IPS DF 6.9 (cell line): Measurements from ENCODE around the gene ITGB2.

Experiments
- DNase-seq: peaks from one replicate; pipeline ENCODE4 v3.0.0-alpha.2; 2013; ENCODE audit warnings: low read depth, low spot score
- H3K27ac ChIP-seq: one replicate; pipeline ENCODE4 v1.5.1; 2013; ENCODE audit warnings: low read length, control low read depth
- H3K27me3 ChIP-seq: 2 replicates; pipeline ENCODE4 v1.6.1; 2013; ENCODE audit warnings: mild to moderate bottlenecking, low read length; ENCODE audit not compliant: control insufficient read depth, insufficient read depth
- H3K36me3 ChIP-seq: 2 replicates; pipeline ENCODE4 v1.6.1; 2013; ENCODE audit warnings: low read length; ENCODE audit not compliant: control insufficient read depth, insufficient read depth
- H3K4me1 ChIP-seq: 2 replicates; pipeline ENCODE4 v1.6.1; 2013; ENCODE audit warnings: low read length; ENCODE audit not compliant: control insufficient read depth, insufficient read depth
- H3K4me3 ChIP-seq: 2 replicates; pipeline ENCODE4 v1.5.1; 2013; ENCODE audit warnings: mild to moderate bottlenecking, low read length
- H3K9me3 ChIP-seq: 2 replicates; pipeline ENCODE4 v1.6.1; 2013; ENCODE audit warnings: low read length, inconsistent platforms; ENCODE audit not compliant: control insufficient read depth, insufficient read depth
- WGBS: extraction: QIAGEN DNeasy Blood & Tissue Kit; methylation state at CpG from one replicate; pipeline ENCODE4 v1.1.7; 2013; ENCODE audit warnings: mixed read lengths, missing lambda C conversion rate; ENCODE audit not compliant: insufficient read length, insufficient coverage; 5-methylcytosine and 5-hydroxymethylcytosine counted together

ITGB2 gene

DNA sequence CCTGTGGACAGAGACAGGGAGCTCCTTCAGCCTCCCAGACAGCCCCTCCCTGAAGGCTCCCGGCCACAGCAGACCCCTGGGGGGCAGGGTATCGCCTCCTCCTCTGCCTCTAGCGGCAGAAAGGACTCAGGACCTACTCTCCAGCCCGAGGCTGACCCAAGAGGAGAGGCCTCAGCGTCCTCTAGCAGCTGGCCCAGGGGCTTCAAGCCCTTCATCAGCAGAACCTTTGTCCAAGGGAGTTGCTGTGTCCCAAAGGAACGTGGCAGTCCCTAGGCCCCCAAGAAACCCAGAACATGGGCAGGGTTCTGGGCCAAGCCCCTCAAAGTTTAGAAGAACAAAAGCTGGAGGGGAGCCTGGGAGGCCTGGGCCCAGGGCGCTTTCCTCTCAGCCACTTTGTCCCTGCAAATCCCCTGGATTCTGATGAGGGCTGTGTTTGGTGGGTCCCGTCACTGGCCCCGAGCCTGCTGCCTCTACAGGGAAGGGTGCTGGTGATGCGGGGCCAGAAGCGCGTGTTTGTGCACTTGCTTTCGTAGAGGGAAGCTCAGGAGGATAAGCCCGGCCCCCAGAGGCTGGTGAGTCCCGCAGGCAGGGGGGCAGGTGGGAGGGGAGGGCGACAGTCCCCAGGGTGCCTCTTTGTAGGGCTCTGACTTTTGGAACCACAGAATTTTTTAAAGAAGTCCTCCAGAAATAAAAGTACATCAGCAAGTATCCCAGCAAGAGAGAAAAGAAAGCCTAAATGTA, 13.3 kb downstream of the ITGB2 start:
- no CpG with 5 or more reads among the region's 16 CpGs for WGBS
- DNase-seq = no peak
- Histone ChIP-seq H3K27ac (no peak overlapping the region), H3K27me3 (no peaks in the 10 kb centered on the region), H3K9me3 (no peaks in the 10 kb centered on the region), H3K36me3 (peaks cover 4% of the 10 kb centered on the region; the same call in 1 of the 2 replicates), H3K4me3 (no peak overlapping the region), H3K4me1 (no peaks in the 10 kb centered on the region; the same call in 1 of the 2 replicates)

DNA sequence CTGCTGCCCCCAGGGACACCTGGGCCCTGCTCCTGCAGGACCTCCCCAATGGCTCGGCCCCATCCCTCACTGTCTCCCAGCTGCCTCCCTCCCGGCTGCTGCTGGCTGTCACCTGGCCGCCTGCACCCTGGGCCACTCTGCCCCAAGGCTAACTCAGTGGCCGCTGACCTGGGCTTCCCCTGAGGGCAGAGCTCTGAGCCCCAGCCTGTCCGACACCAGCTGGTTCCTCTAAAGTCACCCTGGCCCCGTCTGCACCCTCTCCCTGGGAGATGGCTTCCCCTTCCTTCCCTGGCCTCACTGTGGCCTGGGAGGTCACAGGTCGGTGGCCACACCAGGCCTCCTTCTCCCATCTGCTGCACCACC, 15.0 kb downstream of the ITGB2 start:
- Histone ChIP-seq H3K4me3 (no peak overlapping the region), H3K27ac (no peak overlapping the region), H3K27me3 (no peaks in the 10 kb centered on the region), H3K4me1 (no peaks in the 10 kb centered on the region; the same call in 1 of the 2 replicates), H3K9me3 (no peaks in the 10 kb centered on the region), H3K36me3 (peaks cover 4% of the 10 kb centered on the region; the same call in 1 of the 2 replicates)
- no CpG with 5 or more reads among the region's 7 CpGs for WGBS
- DNase-seq = no peak

DNA sequence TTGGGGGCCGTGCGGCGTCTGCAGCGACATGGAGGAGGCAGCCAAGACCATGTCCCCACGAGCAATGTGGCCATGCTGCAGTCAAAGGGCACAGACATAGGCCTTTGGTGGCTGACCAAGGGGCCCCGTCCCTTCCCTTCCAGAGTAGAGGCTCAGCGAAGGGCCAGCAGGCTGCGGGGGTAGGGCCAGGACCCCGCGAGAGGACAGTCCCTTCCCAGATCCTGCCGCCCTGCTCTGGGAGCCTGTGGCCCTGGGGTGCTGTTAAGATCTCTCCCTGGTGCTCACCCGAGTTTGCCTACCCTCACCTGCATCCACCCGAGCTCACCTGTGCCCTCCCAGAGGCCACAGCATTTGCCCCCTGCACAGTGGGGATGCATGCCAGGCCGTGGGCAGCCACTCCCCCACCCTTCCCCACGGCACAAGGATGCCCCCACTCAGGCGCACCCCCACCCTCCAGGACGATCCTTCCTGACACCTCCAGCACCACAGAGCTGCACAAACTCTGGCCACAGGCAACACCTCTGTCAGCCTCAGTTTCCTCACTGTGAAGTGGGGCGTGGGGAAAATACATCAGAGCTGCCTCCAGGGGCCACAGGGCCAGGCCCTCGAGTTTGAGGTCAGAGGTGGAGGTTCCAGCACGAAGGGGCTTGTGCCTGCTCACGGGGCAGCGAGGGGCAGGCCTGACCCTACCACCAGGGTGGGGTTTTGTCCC, 15.5 kb downstream of the ITGB2 start:
- peaks cover 4% of the 10 kb centered on the region; the same call in 1 of the 2 replicates for H3K36me3 ChIP-seq
- no peak for DNase-seq
- no CpG with 5 or more reads among the region's 22 CpGs for WGBS
- H3K9me3 ChIP-seq = no peaks in the 10 kb centered on the region
- H3K4me1 ChIP-seq = no peaks in the 10 kb centered on the region; the same call in 1 of the 2 replicates
- H3K27me3 ChIP-seq = no peaks in the 10 kb centered on the region
- H3K27ac ChIP-seq = no peak overlapping the region
- H3K4me3 ChIP-seq = no peak overlapping the region

DNA sequence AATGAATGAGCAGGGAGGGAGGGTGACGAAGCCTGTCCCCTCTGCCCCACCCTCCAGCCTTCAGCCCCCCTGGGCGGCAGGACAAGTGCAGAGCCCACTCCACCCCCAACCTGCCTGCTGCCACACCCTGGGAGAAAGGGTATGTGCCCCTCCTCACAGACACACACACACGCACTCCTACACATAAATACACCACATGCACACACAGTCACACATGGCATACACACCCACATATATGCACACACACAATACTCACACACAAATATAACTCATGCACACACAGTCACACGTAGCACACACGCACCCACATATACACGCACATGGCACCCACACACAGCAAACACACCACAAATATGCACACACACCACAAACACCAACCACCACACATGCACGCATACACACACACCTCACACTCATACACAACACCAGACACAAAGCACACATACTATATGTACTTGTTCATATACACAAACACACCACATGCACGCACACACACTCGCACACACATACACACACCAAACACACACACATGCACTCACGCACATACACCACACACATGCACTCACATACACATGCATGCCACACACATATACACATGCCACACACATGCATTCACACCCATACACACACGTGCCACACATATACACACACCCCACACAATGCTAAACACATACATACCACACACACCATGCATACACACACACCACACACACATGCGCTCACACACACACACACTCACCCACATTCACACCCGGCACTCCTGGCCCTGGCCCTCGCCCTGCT, 16.4 kb downstream of the ITGB2 start:
- Histone ChIP-seq H3K36me3 (peaks cover 4% of the 10 kb centered on the region; the same call in 1 of the 2 replicates), H3K27ac (no peak overlapping the region), H3K27me3 (no peaks in the 10 kb centered on the region), H3K9me3 (no peaks in the 10 kb centered on the region), H3K4me3 (no peak overlapping the region), H3K4me1 (no peaks in the 10 kb centered on the region; the same call in 1 of the 2 replicates)
- no peak for DNase-seq
- WGBS = 100% methylated on average over 8 of the region's 14 CpGs

DNA sequence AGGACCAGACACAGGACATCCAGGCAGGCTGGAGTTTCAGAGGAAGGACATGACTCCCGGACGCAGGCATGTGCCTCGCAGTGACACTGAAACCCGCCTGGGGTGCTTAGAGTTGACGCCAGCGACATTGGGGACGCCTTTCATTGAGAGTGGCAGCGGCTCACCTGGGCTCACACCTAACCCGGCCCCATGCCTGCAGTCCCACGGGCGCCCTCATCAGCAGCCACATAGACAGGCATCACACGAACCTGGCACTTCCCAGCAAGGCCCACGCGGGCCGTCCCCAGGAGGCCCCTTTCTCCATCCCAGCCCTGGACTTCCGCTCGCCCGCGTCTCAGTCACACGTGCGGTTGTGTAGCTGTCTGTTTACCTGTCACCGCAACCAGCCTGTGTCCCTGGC, 17.0 kb downstream of the ITGB2 start:
- Histone ChIP-seq H3K27ac (no peak overlapping the region), H3K36me3 (peaks cover 4% of the 10 kb centered on the region; the same call in 1 of the 2 replicates), H3K4me1 (no peaks in the 10 kb centered on the region; the same call in 1 of the 2 replicates), H3K27me3 (no peaks in the 10 kb centered on the region), H3K4me3 (no peak overlapping the region), H3K9me3 (no peaks in the 10 kb centered on the region)
- WGBS = no CpG with 5 or more reads among the region's 22 CpGs
- DNase-seq = no peak

- Histone ChIP-seq H3K27me3 (no peaks in the 10 kb centered on the region), H3K36me3 (peaks cover 4% of the 10 kb centered on the region; the same call in 1 of the 2 replicates)
Observed at GRCh38 chr21:44903050-44903685, 17.5 kb downstream of the ITGB2 start.

GRCh38 chr21:44902268-44903049, 18.2 kb downstream of the ITGB2 start:
- DNase-seq = no peak
- Histone ChIP-seq H3K4me1 (no peaks in the 10 kb centered on the region; the same call in 1 of the 2 replicates), H3K9me3 (no peaks in the 10 kb centered on the region), H3K27me3 (no peaks in the 10 kb centered on the region), H3K4me3 (no peak overlapping the region), H3K36me3 (peaks cover 4% of the 10 kb centered on the region; the same call in 1 of the 2 replicates), H3K27ac (no peak overlapping the region)
- WGBS = no CpG with 5 or more reads among the region's 30 CpGs

More at GRCh38 chr21:44903050-44903685, 17.5 kb downstream of the ITGB2 start:
- no peak overlapping the region for H3K27ac ChIP-seq
- no peaks in the 10 kb centered on the region for H3K9me3 ChIP-seq
- no peak for DNase-seq
- H3K4me1 ChIP-seq = no peaks in the 10 kb centered on the region; the same call in 1 of the 2 replicates
- no CpG with 5 or more reads among the region's 18 CpGs for WGBS
- H3K4me3 ChIP-seq = no peak overlapping the region

- peaks cover 4% of the 10 kb centered on the region; the same call in 1 of the 2 replicates for H3K36me3 ChIP-seq
- WGBS = no CpG with 5 or more reads among the region's 27 CpGs
Observed at GRCh38 chr21:44901391-44902074, 19.2 kb downstream of the ITGB2 start.

More at GRCh38 chr21:44901391-44902074, 19.2 kb downstream of the ITGB2 start:
- no peak overlapping the region for H3K27ac ChIP-seq
- H3K4me1 ChIP-seq = peaks cover 2% of the 10 kb centered on the region; the same call in 1 of the 2 replicates
- no peak overlapping the region for H3K4me3 ChIP-seq
- H3K27me3 ChIP-seq = no peaks in the 10 kb centered on the region
- no peaks in the 10 kb centered on the region for H3K9me3 ChIP-seq
- DNase-seq = no peak
